Fibroblast of upper back skin (primary cell): ENCODE data around the gene TLL2.

Experiments
- DNase-seq: peaks from one replicate; pipeline ENCODE4 v3.0.0-alpha.2; 2013

The TLL2 gene

GRCh38 chr10:96345222-96345621, 168.5 kb downstream of the TLL2 start:
- no peak for DNase-seq

GRCh38 chr10:96344178-96344577, 169.5 kb downstream of the TLL2 start:
- DNase-seq: no peak

GRCh38 chr10:96342402-96342801, 171.3 kb downstream of the TLL2 start:
- no peak for DNase-seq

- no peak for DNase-seq
Observed at GRCh38 chr10:96341219-96342182, 172.2 kb downstream of the TLL2 start.

- peak; percentile 55 for DNase-seq
Observed at GRCh38 chr10:96339956-96340904, 173.5 kb downstream of the TLL2 start.

- DNase-seq: no peak
Observed at GRCh38 chr10:96339383-96339782, 174.3 kb downstream of the TLL2 start.

GRCh38 chr10:96338279-96338925, 175.3 kb downstream of the TLL2 start:
- DNase-seq: no peak

GRCh38 chr10:96337106-96337505, 176.6 kb downstream of the TLL2 start:
- DNase-seq: no peak

GRCh38 chr10:96334616-96335526, 178.9 kb downstream of the TLL2 start:
- DNase-seq: peak; percentile 21

GRCh38 chr10:96333101-96333500, 180.6 kb downstream of the TLL2 start:
- no peak for DNase-seq

- no peak for DNase-seq
Observed at GRCh38 chr10:96327462-96327861, 186.3 kb downstream of the TLL2 start.

- no peak for DNase-seq
Observed at GRCh38 chr10:96325719-96326373, 187.9 kb downstream of the TLL2 start.

- no peak for DNase-seq
Observed at GRCh38 chr10:96324447-96324846, 189.3 kb downstream of the TLL2 start.

GRCh38 chr10:96322275-96322674, 191.5 kb downstream of the TLL2 start:
- no peak for DNase-seq

GRCh38 chr10:96321822-96322221, 191.9 kb downstream of the TLL2 start:
- no peak for DNase-seq

- peak; percentile 4 for DNase-seq
Observed at GRCh38 chr10:96319754-96320474, 193.8 kb downstream of the TLL2 start.

GRCh38 chr10:96317067-96317833, 196.5 kb downstream of the TLL2 start:
- no peak for DNase-seq
